ENCODE data around the gene DENND4C. TPM values are rescaled to one million over a fixed set of nuclear protein-coding genes. Genes with fewer than 3 reads are reported as not detected.

Gene DENND4C
- total RNA-seq, 1 donor from 2014 or later: 41.5 TPM

DNA sequence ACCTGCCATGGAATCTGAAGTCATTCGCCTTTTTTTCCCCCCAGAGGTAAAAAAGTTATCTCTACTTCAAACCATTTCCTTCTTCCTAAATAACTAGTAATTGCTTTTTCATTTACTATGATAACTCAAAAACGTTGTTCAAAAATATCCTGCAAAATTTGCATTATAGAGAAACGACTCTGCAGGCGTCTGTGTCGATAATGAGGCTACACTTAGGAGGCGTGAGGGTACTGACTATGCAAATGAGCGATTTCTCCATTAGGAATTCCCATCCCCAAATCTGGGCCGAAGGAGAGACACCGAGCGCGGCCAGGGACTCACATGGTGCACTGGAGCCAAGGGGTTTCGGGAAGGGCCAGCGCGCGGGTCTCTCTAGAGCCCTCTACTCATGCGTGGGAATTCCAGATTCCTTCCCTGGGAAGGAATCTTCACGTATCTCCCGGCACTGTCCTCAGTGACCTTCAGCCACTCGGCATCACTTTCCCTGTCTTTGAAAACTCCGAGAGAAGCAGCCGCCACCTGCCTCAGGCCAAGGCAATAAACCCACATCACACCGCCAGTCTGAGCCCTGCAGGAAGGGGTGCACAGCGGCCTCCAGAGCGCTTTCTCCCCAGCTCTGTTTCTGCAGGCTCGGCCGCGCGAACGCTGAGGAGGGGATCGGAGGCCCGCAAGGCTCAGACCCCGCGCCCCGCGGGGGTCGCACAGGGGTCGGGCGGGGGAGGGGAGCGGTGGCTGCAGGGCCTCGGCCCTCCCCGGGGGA, 718 bp upstream of the DENND4C start:
- Histone ChIP-seq H3K36me3 (no peaks in the 10 kb centered on the region), H3K27ac (peak overlapping the region; percentile 97 to 98), H3K4me3 (peak overlapping the region; percentile 90 to 92), H3K9me3 (no peaks in the 10 kb centered on the region), H3K27me3 (no peaks in the 10 kb centered on the region), H3K4me1 (peaks cover 0 to 18% of the 10 kb centered on the region in 2 donors)
- intact Hi-C loops (cut with DNase I): loop anchor here (1.0 to 10.0 kb wide), 8 partner anchors 45 to 228 kb away; partner anchors contain the start of genes HAUS6, PLIN2, RPS6 and RRAGA
- TF ChIP-seq, protein P1, sequence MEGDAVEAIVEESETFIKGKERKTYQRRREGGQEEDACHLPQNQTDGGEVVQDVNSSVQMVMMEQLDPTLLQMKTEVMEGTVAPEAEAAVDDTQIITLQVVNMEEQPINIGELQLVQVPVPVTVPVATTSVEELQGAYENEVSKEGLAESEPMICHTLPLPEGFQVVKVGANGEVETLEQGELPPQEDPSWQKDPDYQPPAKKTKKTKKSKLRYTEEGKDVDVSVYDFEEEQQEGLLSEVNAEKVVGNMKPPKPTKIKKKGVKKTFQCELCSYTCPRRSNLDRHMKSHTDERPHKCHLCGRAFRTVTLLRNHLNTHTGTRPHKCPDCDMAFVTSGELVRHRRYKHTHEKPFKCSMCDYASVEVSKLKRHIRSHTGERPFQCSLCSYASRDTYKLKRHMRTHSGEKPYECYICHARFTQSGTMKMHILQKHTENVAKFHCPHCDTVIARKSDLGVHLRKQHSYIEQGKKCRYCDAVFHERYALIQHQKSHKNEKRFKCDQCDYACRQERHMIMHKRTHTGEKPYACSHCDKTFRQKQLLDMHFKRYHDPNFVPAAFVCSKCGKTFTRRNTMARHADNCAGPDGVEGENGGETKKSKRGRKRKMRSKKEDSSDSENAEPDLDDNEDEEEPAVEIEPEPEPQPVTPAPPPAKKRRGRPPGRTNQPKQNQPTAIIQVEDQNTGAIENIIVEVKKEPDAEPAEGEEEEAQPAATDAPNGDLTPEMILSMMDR (IDR thresholded peaks at IDR 0.05): no peak
- DNase-seq (ENCODE audit: low spot score in 2 of 2): peak in 1 of 2 donors; percentile 84

DNA sequence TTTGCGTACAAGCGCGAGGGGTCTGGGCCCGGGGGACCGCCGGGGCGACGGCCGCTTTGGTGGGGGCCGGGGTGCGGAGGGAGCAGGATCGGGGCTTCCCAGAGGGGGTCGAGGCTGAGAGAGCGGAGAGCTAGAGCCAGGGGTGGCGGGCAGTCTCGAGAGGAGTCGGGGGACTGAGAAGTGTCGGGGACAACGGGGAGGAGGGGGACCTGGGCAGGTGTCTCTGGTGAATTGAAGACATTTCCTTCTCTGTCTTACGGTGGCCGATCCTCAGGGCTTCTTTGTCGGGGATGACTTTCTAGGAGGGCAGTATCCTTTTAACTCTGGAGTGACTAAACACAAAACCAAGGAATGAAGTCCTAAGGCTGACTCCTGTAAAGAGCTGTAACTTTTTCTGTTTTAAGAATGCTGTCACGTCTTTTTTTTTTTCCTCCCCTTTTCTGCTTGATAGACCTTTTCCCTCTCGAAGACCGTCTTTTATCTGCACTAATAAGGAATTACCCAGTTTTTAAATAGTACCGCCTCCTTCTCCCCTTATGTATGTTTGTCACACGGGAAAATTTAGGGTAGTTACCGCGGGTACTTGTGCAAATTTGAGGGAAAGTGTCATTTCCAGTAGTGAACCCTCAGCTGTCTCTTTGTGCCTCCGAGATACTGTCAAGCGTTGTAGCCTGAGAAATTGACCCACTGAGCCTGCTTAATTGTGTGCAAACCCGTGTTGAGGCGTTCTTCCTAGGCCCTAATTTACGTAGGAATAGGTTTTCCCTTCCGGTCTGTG, 822 bp downstream of the DENND4C start:
- Histone ChIP-seq H3K27ac (peak overlapping the region; percentile 97 to 98), H3K4me3 (peak overlapping the region; percentile 90 to 92), H3K4me1 (peaks cover 0 to 18% of the 10 kb centered on the region in 2 donors), H3K9me3 (no peaks in the 10 kb centered on the region), H3K27me3 (no peaks in the 10 kb centered on the region), H3K36me3 (no peaks in the 10 kb centered on the region)
- DNase-seq (ENCODE audit: low spot score in 2 of 2): no peak
- TF ChIP-seq, protein P1 (IDR thresholded peaks at IDR 0.05): no peak
- intact Hi-C loops (cut with DNase I): loop anchor here (2.0 to 10.0 kb wide), 7 partner anchors 47 to 226 kb away; partner anchors contain the start of genes HAUS6, PLIN2, RPS6 and RRAGA

DNA sequence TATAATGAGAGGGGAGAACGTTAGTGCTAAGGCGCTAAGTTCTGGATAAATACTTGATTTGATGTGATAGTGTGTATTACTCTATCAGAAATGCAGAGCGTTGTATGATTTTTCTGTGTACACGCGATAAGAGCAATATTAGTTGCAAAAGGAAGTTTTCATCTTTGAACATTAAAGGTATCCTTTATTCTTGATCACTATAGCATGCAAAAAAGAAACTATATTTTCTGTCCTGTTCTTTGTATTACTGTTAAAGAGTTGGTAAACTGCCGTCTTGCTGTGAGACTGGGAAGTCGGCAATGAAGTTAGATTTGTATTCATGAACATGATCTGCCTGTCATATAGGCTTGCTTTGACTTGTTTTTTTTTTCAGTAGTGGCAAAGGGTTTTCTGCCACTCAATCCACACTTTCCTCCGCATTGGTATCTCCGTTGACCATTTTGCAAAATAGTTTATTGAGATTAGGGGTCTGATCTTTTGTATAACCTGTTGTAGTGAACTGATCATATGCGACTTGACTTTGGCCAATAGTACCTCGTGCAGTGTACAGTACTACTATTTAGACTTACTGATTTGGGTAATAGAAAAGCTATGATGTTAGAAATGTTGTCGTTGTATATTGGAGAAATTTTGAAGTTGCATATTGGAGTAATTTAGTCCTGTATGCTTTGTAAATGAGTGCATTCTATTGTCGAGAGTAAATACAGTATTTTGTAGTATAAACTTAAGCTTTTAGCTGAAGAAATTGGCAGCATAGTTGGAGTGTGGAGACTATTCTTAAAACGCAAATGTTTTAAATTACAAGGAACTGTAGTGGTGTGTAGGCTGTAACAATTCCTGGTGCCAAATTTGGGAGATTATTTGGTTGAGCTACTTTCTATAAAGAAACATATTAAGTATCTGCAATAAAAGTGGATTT, 1.7 kb downstream of the DENND4C start:
- TF ChIP-seq, protein P1 (IDR thresholded peaks at IDR 0.05): no peak
- peaks cover 0 to 18% of the 10 kb centered on the region in 2 donors for H3K4me1 ChIP-seq

DNA sequence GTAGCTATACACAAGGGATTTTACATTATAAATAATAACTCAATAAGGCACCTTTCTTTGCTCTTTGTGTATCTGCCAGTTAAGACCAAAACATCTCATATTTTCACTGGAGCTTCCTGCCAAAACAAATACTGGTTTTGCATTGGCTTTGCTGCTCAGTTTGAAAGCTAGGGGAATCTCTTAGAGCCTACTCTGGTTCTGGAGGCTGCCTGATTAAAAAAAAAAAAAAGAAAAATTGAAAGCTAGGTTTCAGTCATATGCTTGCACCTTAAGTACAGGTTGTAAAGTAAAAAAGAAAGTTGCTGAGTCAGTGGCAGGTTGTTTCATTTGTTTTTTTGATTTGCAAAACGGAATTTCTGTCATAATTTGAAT, 2.3 kb downstream of the DENND4C start:
- Histone ChIP-seq H3K4me3 (peak overlapping the region; percentile 90 to 92), H3K27ac (peak overlapping the region in 1 of 2 donors; percentile 98), H3K36me3 (no peaks in the 10 kb centered on the region), H3K27me3 (no peaks in the 10 kb centered on the region), H3K9me3 (no peaks in the 10 kb centered on the region), H3K4me1 (peaks cover 0 to 18% of the 10 kb centered on the region in 2 donors)
- intact Hi-C loops (cut with DNase I): loop anchor here (5.0 to 10.0 kb wide), 2 partner anchors 52 to 224 kb away; no protein-coding TSS in a partner anchor
- DNase-seq (ENCODE audit: low spot score in 2 of 2): no peak
- TF ChIP-seq, protein P1 (IDR thresholded peaks at IDR 0.05): no peak

More for the DNA sequence above, 1.7 kb downstream of the DENND4C start:
- H3K4me3 ChIP-seq: peak overlapping the region; percentile 90 to 92
- H3K9me3 ChIP-seq: no peaks in the 10 kb centered on the region
- H3K36me3 ChIP-seq: no peaks in the 10 kb centered on the region
- DNase-seq (ENCODE audit: low spot score in 2 of 2): no peak
- intact Hi-C loops (cut with DNase I): loop anchor here (2.0 to 10.0 kb wide), 7 partner anchors 47 to 225 kb away; partner anchors contain the start of genes HAUS6, PLIN2, RPS6 and RRAGA
- H3K27ac ChIP-seq: peak overlapping the region; percentile 97 to 98
- H3K27me3 ChIP-seq: no peaks in the 10 kb centered on the region

DNA sequence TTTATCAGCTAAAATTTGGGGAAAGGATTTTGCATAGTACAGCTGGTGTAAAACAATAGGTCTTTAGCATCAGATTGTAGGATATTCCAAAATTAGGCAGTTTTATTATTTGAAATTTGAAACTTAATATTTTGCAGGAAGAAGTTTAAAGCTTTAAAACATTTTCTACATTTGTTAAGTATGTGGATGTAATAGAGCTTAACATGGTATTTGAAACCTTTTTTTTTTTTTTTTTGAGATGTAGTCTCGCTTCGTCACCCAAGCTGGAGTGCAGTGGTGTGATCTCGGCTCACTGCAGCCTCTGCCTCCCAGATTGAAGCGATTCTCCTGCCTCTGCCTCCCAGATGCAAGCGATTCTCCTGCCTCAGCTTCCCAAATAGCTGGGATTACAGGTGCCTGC, 2.9 kb downstream of the DENND4C start:
- Histone ChIP-seq H3K36me3 (no peaks in the 10 kb centered on the region), H3K27ac (no peak overlapping the region), H3K9me3 (no peaks in the 10 kb centered on the region), H3K27me3 (no peaks in the 10 kb centered on the region), H3K4me3 (peak overlapping the region in 1 of 2 donors; percentile 90), H3K4me1 (peaks cover 0 to 18% of the 10 kb centered on the region in 2 donors)
- intact Hi-C loops (cut with DNase I): loop anchor here (5.0 to 10.0 kb wide), 2 partner anchors 51 to 224 kb away; no protein-coding TSS in a partner anchor
- DNase-seq (ENCODE audit: low spot score in 2 of 2): no peak
- TF ChIP-seq, protein P1 (IDR thresholded peaks at IDR 0.05): no peak

All from ascending aorta (tissue), 2 donors.